ENCODE measurements around the gene CFAP57.

- TF ChIP-seq CTCF (IDR thresholded peaks at IDR 0.05) (no peak), POLR2A (IDR thresholded peaks at IDR 0.05) (no peak)
Observed at GRCh38 chr1:43204394-43204793, 32.3 kb downstream of the CFAP57 start.
